GM12878 (cell line): ENCODE results near the gene KCTD6. TPM values are rescaled to one million over a fixed set of nuclear protein-coding genes. Genes with fewer than 3 reads are reported as not detected.
A peak's percentile ranks its signal among the peaks of the same experiment; 100 is the strongest.

Experiments
- BCL11A ChIP-seq: IDR thresholded peaks from 2 replicates; pipeline ENCODE4 v1.6.1; 2011; ENCODE audit warnings: low read depth, low read length
- BHLHE40 ChIP-seq, 2 experiments: fragments of 450-650 bp in 1 of 2; IDR thresholded peaks; 2 replicates each; pipeline ENCODE4 v1.6.1; 2011 to 2017; ENCODE audit warnings: low read depth in 2 of 2, borderline replicate concordance in 1 of 2, improper control_type of control experiment in 1 of 2, low read length in 1 of 2, mild to moderate bottlenecking in 1 of 2
- CBX3 ChIP-seq: fragments of 200-600 bp; sonication (generic); IDR thresholded peaks from 2 replicates; pipeline ENCODE4 v1.6.1; 2016; ENCODE audit warnings: low read depth, borderline replicate concordance
- EED ChIP-seq: sonication (generic); IDR thresholded peaks from 2 replicates; pipeline ENCODE4 v1.6.1; 2016; ENCODE audit warnings: antibody characterized with exemption, low read depth
- FOXK2 ChIP-seq: fragments of 450-650 bp; IDR thresholded peaks from 2 replicates; pipeline ENCODE4 v1.6.1; 2017; ENCODE audit warnings: mild to moderate bottlenecking, moderate library complexity
- HCFC1 ChIP-seq: fragments of 150-350 bp; IDR thresholded peaks from 2 replicates; pipeline ENCODE4 v1.6.1; 2014; ENCODE audit warnings: low read length
- HDAC6 ChIP-seq: fragments of 200-600 bp; sonication (generic); IDR thresholded peaks from one replicate; pipeline ENCODE4 v1.8.0; 2017; ENCODE audit warnings: antibody characterized with exemption; ENCODE audit not compliant: unreplicated experiment
- KLF5 ChIP-seq: fragments of 450-650 bp; IDR thresholded peaks from 2 replicates; pipeline ENCODE4 v1.6.1; 2014; ENCODE audit warnings: mild to moderate bottlenecking; ENCODE audit not compliant: partially characterized antibody
- MYC ChIP-seq: IDR thresholded peaks from 2 replicates; pipeline ENCODE4 v1.6.1; 2011; ENCODE audit warnings: mild to moderate bottlenecking, low read length, moderate library complexity, inconsistent platforms; ENCODE audit not compliant: insufficient read depth, insufficient replicate concordance, insufficient read length, severe bottlenecking
- NR2C2 ChIP-seq: IDR thresholded peaks from 2 replicates; pipeline ENCODE4 v1.6.1; 2011; ENCODE audit warnings: borderline replicate concordance, low read depth; ENCODE audit not compliant: control insufficient read depth, insufficient read length
- POLR2AphosphoS5 ChIP-seq: IDR thresholded peaks from 2 replicates; pipeline ENCODE4 v1.6.1; 2011; ENCODE audit warnings: mild to moderate bottlenecking, low read length, inconsistent platforms
- RBBP5 ChIP-seq: fragments of 200-600 bp; sonication (generic); conservative IDR thresholded peaks from 2 replicates; pipeline ENCODE4 v1.6.1; 2016
- SMAD5 ChIP-seq: IDR thresholded peaks from 2 replicates; pipeline ENCODE4 v1.6.1; 2016; ENCODE audit warnings: antibody characterized with exemption, low read depth
- SMC3 ChIP-seq: IDR thresholded peaks from 2 replicates; pipeline ENCODE4 v1.6.1; 2011; ENCODE audit warnings: low read length, improper control_type of control experiment, borderline replicate concordance
- SUPT20H ChIP-seq: IDR thresholded peaks from 2 replicates; pipeline ENCODE4 v1.6.1; 2011; ENCODE audit warnings: low read depth, mild to moderate bottlenecking, low read length, moderate library complexity, borderline replicate concordance; ENCODE audit not compliant: control insufficient read depth
- WRNIP1 ChIP-seq: IDR thresholded peaks from 2 replicates; pipeline ENCODE4 v1.6.1; 2011; ENCODE audit warnings: low read depth, low read length, improper control_type of control experiment, borderline replicate concordance
- ZNF622 ChIP-seq: fragments of 450-650 bp; IDR thresholded peaks from 2 replicates; pipeline ENCODE4 v1.6.1; 2017; ENCODE audit warnings: mild to moderate bottlenecking, inconsistent platforms
- polyA plus RNA-seq, 11 experiments: library from polyadenylated mRNA; depleted of rRNA in 4 of 11; unstranded in 6 of 11; stranded (reverse) in 5 of 11; fragments of >200 nt; fragmentation: Nextera tagmentation in 4 of 11; fragmentation: Illumina TruSeq in 1 of 11; extraction: Ambion mirVana in 4 of 11; extraction: Trizol in 1 of 11; gene quantifications; 1 replicate in 1 of 11; 2 replicates in 10 of 11; pipeline versions ENCODE4 v1.2.1 to v1.2.3, GENCODE V29; 2011 to 2016; ENCODE audit warnings: inconsistent platforms in 2 of 11, missing spikeins in 2 of 11, low read depth in 1 of 11
- total RNA-seq, 4 experiments: library from RNA; depleted of rRNA in 3 of 4; stranded (reverse); fragments of >200 nt in 3 of 4; fragmentation: Illumina TruSeq in 1 of 4; extraction: Trizol in 1 of 4; gene quantifications; 2 replicates each; pipeline versions ENCODE4 v1.2.1 to v1.2.3, GENCODE V29; 2013 to 2021
- TF ChIP-seq, protein P1 (sequence below): fragments of 450-650 bp; formaldehyde crosslinking; IDR thresholded peaks from 2 replicates; pipeline ENCODE4 v1.4.0; 2022; ENCODE audit warnings: mild to moderate bottlenecking, moderate library complexity
- TF ChIP-seq, protein P2 (sequence below), 3 experiments: IDR thresholded peaks in 2 of 3; conservative IDR thresholded peaks in 1 of 3; 2 replicates each; pipeline ENCODE4 v1.5.1; 2011; ENCODE audit warnings: low read depth in 3 of 3, low read length in 3 of 3, mild to moderate bottlenecking in 3 of 3, control low read depth in 2 of 3, moderate library complexity in 2 of 3, inconsistent platforms in 1 of 3, mixed read lengths in 1 of 3; ENCODE audit not compliant: control insufficient read depth in 2 of 3, insufficient read depth in 1 of 3; ENCODE audit errors: extremely low read depth in 1 of 3
- TF ChIP-seq, protein P3 (sequence below): IDR thresholded peaks from 2 replicates; pipeline ENCODE4 v1.6.1; 2012; ENCODE audit warnings: low read depth, low read length, improper control_type of control experiment
- TF ChIP-seq, protein P4 (sequence below): fragments of 450-650 bp; IDR thresholded peaks from 2 replicates; pipeline ENCODE4 v1.6.1; 2014; ENCODE audit warnings: mild to moderate bottlenecking
- TF ChIP-seq, protein P5 (sequence below): fragments of 450-650 bp; conservative IDR thresholded peaks from 2 replicates; pipeline ENCODE4 v1.6.1; 2017; ENCODE audit warnings: mild to moderate bottlenecking, moderate library complexity

Gene KCTD6
- total and polyA plus RNA-seq, 10 of the 15 experiments (the other 5 are each of a cell fraction or from before 2014, with no cell fraction given), result 5.2 to 10.7 (median 8.7) TPM

DNA sequence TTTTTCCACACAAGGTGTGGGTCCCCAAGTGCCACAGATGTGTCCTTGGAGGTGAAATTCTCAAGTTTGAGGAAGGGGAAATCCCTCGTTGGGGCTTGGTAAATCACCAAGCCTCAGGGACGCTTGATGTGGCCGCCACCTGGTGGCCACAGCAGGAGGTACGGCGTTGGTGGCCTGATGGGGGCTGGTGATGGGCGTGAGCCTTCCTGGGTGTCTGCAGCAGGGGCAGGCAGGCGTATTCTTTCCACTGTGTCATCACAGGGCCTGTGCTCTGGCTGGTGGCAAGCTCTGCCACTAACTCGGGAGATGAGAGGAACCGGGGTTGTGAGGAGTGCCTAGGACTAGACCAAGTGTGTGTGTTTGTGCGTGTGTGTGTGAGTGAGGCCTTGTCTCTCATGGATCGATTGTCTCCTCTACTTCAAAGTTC, 40.9 kb downstream of the KCTD6 start (continued):
- TF ChIP-seq, protein P1, sequence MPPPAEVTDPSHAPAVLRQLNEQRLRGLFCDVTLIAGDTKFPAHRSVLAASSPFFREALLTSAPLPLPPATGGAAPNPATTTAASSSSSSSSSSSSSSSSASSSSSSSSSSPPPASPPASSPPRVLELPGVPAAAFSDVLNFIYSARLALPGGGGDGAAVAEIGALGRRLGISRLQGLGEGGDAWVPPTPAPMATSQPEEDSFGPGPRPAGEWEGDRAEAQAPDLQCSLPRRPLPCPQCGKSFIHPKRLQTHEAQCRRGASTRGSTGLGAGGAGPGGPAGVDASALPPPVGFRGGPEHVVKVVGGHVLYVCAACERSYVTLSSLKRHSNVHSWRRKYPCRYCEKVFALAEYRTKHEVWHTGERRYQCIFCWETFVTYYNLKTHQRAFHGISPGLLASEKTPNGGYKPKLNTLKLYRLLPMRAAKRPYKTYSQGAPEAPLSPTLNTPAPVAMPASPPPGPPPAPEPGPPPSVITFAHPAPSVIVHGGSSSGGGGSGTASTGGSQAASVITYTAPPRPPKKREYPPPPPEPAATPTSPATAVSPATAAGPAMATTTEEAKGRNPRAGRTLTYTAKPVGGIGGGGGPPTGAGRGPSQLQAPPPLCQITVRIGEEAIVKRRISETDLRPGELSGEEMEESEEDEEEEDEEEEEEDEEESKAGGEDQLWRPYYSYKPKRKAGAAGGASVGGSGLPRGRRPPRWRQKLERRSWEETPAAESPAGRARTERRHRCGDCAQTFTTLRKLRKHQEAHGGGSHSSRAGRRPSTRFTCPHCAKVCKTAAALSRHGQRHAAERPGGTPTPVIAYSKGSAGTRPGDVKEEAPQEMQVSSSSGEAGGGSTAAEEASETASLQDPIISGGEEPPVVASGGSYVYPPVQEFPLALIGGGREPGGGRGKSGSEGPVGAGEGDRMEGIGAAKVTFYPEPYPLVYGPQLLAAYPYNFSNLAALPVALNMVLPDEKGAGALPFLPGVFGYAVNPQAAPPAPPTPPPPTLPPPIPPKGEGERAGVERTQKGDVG (CRISPR knock-in tag), result no peak
- no peak for TF ChIP-seq NR2C2
- TF ChIP-seq HCFC1, result no peak
- TF ChIP-seq, protein P2, sequence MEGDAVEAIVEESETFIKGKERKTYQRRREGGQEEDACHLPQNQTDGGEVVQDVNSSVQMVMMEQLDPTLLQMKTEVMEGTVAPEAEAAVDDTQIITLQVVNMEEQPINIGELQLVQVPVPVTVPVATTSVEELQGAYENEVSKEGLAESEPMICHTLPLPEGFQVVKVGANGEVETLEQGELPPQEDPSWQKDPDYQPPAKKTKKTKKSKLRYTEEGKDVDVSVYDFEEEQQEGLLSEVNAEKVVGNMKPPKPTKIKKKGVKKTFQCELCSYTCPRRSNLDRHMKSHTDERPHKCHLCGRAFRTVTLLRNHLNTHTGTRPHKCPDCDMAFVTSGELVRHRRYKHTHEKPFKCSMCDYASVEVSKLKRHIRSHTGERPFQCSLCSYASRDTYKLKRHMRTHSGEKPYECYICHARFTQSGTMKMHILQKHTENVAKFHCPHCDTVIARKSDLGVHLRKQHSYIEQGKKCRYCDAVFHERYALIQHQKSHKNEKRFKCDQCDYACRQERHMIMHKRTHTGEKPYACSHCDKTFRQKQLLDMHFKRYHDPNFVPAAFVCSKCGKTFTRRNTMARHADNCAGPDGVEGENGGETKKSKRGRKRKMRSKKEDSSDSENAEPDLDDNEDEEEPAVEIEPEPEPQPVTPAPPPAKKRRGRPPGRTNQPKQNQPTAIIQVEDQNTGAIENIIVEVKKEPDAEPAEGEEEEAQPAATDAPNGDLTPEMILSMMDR (IDR thresholded peaks at IDR 0.05 in 2 of 3, conservative IDR thresholded peaks at IDR 0.05 in 1 of 3; ENCODE audit: control insufficient read depth in 2 of 3, extremely low read depth in 1 of 3, insufficient read depth in 1 of 3, low read depth in 3 of 3, low read length in 3 of 3), result peak; percentile 94 to 96 (median 94)
- no peak for TF ChIP-seq EED
- no peak for TF ChIP-seq CBX3
- no peak for TF ChIP-seq SMAD5
- TF ChIP-seq WRNIP1, result 0 out of 2 replicates have a peak, but pooled peaks have one; percentile 92
- TF ChIP-seq MYC, result no peak
- no peak for TF ChIP-seq KLF5
- TF ChIP-seq SUPT20H, result no peak
- peak in 1 of 2 experiments; percentile 31; a peak in 1 of 4 replicates for TF ChIP-seq BHLHE40 (IDR thresholded peaks at IDR 0.05; ENCODE audit: borderline replicate concordance in 1 of 2, low read depth in 2 of 2, low read length in 1 of 2)
- TF ChIP-seq ZNF622, result no peak
- no peak for TF ChIP-seq BCL11A
- no peak for TF ChIP-seq HDAC6
- TF ChIP-seq RBBP5, result no peak
- TF ChIP-seq, protein P3, sequence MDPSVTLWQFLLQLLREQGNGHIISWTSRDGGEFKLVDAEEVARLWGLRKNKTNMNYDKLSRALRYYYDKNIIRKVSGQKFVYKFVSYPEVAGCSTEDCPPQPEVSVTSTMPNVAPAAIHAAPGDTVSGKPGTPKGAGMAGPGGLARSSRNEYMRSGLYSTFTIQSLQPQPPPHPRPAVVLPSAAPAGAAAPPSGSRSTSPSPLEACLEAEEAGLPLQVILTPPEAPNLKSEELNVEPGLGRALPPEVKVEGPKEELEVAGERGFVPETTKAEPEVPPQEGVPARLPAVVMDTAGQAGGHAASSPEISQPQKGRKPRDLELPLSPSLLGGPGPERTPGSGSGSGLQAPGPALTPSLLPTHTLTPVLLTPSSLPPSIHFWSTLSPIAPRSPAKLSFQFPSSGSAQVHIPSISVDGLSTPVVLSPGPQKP, result no peak
- TF ChIP-seq FOXK2, result no peak
- TF ChIP-seq, protein P4, sequence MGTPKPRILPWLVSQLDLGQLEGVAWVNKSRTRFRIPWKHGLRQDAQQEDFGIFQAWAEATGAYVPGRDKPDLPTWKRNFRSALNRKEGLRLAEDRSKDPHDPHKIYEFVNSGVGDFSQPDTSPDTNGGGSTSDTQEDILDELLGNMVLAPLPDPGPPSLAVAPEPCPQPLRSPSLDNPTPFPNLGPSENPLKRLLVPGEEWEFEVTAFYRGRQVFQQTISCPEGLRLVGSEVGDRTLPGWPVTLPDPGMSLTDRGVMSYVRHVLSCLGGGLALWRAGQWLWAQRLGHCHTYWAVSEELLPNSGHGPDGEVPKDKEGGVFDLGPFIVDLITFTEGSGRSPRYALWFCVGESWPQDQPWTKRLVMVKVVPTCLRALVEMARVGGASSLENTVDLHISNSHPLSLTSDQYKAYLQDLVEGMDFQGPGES, result no peak
- no peak for TF ChIP-seq POLR2AphosphoS5
- peak; percentile 99 for TF ChIP-seq SMC3
- TF ChIP-seq, protein P5, sequence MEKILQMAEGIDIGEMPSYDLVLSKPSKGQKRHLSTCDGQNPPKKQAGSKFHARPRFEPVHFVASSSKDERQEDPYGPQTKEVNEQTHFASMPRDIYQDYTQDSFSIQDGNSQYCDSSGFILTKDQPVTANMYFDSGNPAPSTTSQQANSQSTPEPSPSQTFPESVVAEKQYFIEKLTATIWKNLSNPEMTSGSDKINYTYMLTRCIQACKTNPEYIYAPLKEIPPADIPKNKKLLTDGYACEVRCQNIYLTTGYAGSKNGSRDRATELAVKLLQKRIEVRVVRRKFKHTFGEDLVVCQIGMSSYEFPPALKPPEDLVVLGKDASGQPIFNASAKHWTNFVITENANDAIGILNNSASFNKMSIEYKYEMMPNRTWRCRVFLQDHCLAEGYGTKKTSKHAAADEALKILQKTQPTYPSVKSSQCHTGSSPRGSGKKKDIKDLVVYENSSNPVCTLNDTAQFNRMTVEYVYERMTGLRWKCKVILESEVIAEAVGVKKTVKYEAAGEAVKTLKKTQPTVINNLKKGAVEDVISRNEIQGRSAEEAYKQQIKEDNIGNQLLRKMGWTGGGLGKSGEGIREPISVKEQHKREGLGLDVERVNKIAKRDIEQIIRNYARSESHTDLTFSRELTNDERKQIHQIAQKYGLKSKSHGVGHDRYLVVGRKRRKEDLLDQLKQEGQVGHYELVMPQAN, result no peak
